Mammary epithelial cell (primary cell): Measurements from ENCODE around the gene MAGI1.

ENCODE experiments used
- CTCF ChIP-seq, 2 donors: IDR thresholded peaks in 1 of 2; conservative IDR thresholded peaks in 1 of 2; 2 replicates each; pipeline ENCODE4 v1.5.1; 2011 to 2012; ENCODE audit warnings: inconsistent platforms in 2 of 2, low read length in 2 of 2, mild to moderate bottlenecking in 2 of 2, control low read depth in 1 of 2, low read depth in 1 of 2; ENCODE audit not compliant: insufficient read depth in 1 of 2; ENCODE audit errors: extremely low read depth in 1 of 2
- EZH2 ChIP-seq: IDR thresholded peaks from 2 replicates; pipeline ENCODE4 v1.6.1; 2012; ENCODE audit warnings: low read length, inconsistent platforms, borderline replicate concordance

- TF ChIP-seq CTCF (conservative IDR thresholded peaks at IDR 0.05 in 1 of 2, IDR thresholded peaks at IDR 0.05 in 1 of 2; ENCODE audit: extremely low read depth in 1 of 2, insufficient read depth in 1 of 2, low read depth in 1 of 2, low read length in 2 of 2) (no peak), EZH2 (no peak)
Observed at GRCh38 chr3:65619888-65620287, 418.8 kb downstream of the MAGI1 start.
